Brain microvascular endothelial cell (primary cell): ENCODE results near the gene ATP5MC3.
A peak's percentile ranks its signal among the peaks of the same experiment; 100 is the strongest.

Source experiments
- DNase-seq: peaks from one replicate; pipeline ENCODE4 v3.0.0-alpha.2; 2020
- H3K27ac ChIP-seq: fragments of 250-450 bp; sonication (Bioruptor Pico); 2 replicates; pipeline ENCODE4 v1.5.1; 2020; ENCODE audit warnings: mild to moderate bottlenecking, moderate library complexity
- H3K27me3 ChIP-seq: fragments of 250-450 bp; sonication (Bioruptor Pico); replicated peaks from 2 replicates; pipeline ENCODE4 v1.5.1; 2020; ENCODE audit warnings: mild to moderate bottlenecking
- H3K36me3 ChIP-seq: fragments of 250-450 bp; sonication (Bioruptor Pico); replicated peaks from 2 replicates; pipeline ENCODE4 v1.5.1; 2020; ENCODE audit warnings: mild to moderate bottlenecking
- H3K4me3 ChIP-seq: 2 replicates; pipeline ENCODE4 v1.5.1; 2011; ENCODE audit warnings: low read depth, mild to moderate bottlenecking, control low read depth, low read length, moderate library complexity
- in situ Hi-C: cut with HindIII; loops from 2 replicates; pipeline ENCODE4 v1.10.0; 2017; ENCODE audit warnings: low sequenced_read_pairs, low pct_ligation_motif_present
- TF ChIP-seq, protein P1 (sequence below): IDR thresholded peaks from 2 replicates; pipeline ENCODE4 v1.5.1; 2011; ENCODE audit warnings: low read depth, mild to moderate bottlenecking, moderate library complexity, low read length, control low read depth, inconsistent platforms; ENCODE audit errors: missing control alignments

ATP5MC3 gene

DNA sequence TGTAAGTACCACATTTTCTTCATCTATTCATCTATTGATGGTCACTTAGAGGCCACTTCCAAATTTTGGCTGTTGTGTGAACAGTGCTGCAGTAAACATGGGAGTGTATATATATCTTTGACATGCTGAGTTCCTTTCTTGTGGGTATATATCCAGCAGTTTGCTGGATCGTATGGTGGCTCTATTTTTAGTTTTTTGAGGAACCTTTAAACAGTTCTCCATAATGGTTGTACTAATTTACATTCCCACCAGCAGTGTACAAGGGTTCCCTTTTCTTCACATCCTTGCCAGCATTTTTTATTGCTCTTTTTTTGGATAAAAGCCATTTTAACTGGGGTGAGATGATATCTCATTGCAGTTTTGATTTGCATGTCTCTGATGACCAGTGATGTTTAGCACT lies 7.3 kb upstream of the ATP5MC3 start:
- TF ChIP-seq, protein P1, sequence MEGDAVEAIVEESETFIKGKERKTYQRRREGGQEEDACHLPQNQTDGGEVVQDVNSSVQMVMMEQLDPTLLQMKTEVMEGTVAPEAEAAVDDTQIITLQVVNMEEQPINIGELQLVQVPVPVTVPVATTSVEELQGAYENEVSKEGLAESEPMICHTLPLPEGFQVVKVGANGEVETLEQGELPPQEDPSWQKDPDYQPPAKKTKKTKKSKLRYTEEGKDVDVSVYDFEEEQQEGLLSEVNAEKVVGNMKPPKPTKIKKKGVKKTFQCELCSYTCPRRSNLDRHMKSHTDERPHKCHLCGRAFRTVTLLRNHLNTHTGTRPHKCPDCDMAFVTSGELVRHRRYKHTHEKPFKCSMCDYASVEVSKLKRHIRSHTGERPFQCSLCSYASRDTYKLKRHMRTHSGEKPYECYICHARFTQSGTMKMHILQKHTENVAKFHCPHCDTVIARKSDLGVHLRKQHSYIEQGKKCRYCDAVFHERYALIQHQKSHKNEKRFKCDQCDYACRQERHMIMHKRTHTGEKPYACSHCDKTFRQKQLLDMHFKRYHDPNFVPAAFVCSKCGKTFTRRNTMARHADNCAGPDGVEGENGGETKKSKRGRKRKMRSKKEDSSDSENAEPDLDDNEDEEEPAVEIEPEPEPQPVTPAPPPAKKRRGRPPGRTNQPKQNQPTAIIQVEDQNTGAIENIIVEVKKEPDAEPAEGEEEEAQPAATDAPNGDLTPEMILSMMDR: no peak
- no peaks in the 10 kb centered on the region for H3K27me3 ChIP-seq
- H3K27ac ChIP-seq: no peak overlapping the region
- no peak for DNase-seq
- no peaks in the 10 kb centered on the region for H3K36me3 ChIP-seq
- in situ Hi-C loops: no loop called here
- no peak overlapping the region for H3K4me3 ChIP-seq

- no peaks in the 10 kb centered on the region for H3K36me3 ChIP-seq
- no peak for DNase-seq
- no peak overlapping the region for H3K27ac ChIP-seq
- TF ChIP-seq, protein P1: peak; percentile 58
- H3K27me3 ChIP-seq: no peaks in the 10 kb centered on the region
- no peak overlapping the region for H3K4me3 ChIP-seq
- in situ Hi-C loops: no loop called here
These were observed 5.9 kb upstream of the ATP5MC3 start for GRCh38 chr2:175187378-175187777.

- H3K27me3 ChIP-seq: no peaks in the 10 kb centered on the region
- in situ Hi-C loops: no loop called here
- no peak overlapping the region for H3K4me3 ChIP-seq
- DNase-seq: no peak
- H3K27ac ChIP-seq: no peak overlapping the region
- H3K36me3 ChIP-seq: peaks cover 13% of the 10 kb centered on the region
- TF ChIP-seq, protein P1: no peak
These were observed 2.2 kb upstream of the ATP5MC3 start for GRCh38 chr2:175183674-175184073.

GRCh38 chr2:175181877-175182308 lies 383 bp upstream of the ATP5MC3 start:
- H3K36me3 ChIP-seq: peaks cover 30% of the 10 kb centered on the region
- in situ Hi-C loops: no loop called here
- peak overlapping the region; percentile 94 for H3K4me3 ChIP-seq
- no peak for DNase-seq
- no peaks in the 10 kb centered on the region for H3K27me3 ChIP-seq
- H3K27ac ChIP-seq: peak overlapping the region; percentile 57
- TF ChIP-seq, protein P1: no peak

DNA sequence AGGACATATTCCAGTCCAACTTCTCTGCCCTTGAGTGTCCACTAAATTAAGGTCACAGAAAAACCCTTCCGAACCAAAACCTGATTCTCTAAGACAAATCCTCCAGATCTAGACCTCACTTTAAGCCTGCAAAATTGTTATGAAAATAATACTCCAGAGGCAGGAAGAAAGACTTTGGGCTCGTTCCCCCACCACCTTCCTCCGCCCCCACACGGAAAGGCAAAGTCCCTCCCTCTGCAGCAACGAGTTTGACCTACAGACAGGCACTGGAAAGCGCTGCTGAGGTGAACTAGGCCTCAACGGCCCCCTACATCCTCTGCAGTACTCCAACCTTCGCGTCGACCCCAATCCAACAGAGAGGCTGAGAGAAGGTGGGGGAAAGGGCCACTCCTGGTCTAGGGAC lies 808 bp downstream of the ATP5MC3 start:
- TF ChIP-seq, protein P1: no peak
- H3K27me3 ChIP-seq: no peaks in the 10 kb centered on the region
- DNase-seq: no peak
- peak overlapping the region; percentile 94 for H3K4me3 ChIP-seq
- in situ Hi-C loops: no loop called here
- H3K36me3 ChIP-seq: peaks cover 37% of the 10 kb centered on the region
- H3K27ac ChIP-seq: peak overlapping the region; percentile 57

DNA sequence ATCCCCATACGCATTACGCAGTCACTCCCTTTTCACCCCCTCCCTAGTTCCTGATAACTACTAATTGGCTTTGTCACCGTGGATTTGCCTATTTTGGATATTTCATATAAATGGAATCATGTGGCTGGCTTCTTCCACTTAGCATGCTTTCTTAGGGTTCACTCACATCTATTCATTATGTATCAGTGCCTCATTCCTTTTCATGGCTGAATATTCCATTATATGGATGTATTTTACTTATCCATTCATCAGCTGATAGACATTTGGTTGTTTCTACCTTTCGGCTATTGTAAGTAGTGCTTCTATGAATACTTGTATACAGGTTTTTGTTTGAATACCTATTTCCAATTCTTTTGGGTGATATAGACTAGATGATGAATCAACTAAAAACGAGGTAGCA lies 4.9 kb downstream of the ATP5MC3 start:
- no peak for DNase-seq
- Histone ChIP-seq H3K4me3 (no peak overlapping the region), H3K36me3 (peaks cover 42% of the 10 kb centered on the region), H3K27ac (no peak overlapping the region), H3K27me3 (no peaks in the 10 kb centered on the region)
- in situ Hi-C loops: no loop called here
- TF ChIP-seq, protein P1: no peak
